Neural progenitor cell (in vitro differentiated cells): Measurements from ENCODE around the gene SEPSECS.

Source experiments
- EZH2 ChIP-seq: fragments of 200-600 bp; sonication (generic); IDR thresholded peaks from 2 replicates; pipeline ENCODE4 v1.6.1; 2017; ENCODE audit warnings: antibody characterized with exemption, mild to moderate bottlenecking, moderate library complexity
- TF ChIP-seq, protein P1 (sequence below): fragments of 200-600 bp; sonication (generic); IDR thresholded peaks from 2 replicates; pipeline ENCODE4 v1.5.1; 2017; ENCODE audit warnings: antibody characterized with exemption, mild to moderate bottlenecking

DNA sequence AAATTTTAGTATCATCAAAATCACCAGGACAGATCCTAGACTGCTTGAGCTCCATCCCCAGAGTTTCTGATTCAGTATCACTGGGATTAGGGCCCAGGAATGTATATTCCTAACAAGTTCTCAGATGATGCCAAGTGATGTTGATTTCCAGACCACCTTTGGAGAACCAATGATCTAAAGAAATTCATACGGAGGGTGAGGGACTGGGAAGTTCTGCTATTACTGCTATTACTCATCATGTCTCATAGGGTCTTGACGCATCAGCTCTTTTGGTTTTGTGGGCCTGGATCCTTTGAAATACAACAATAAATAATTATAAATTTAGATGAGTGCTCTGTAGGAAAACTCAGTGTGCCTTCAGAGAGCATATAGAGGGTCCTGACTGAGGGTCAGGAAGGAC, 69.7 kb downstream of the SEPSECS start:
- no peak for TF ChIP-seq EZH2
- TF ChIP-seq, protein P1, sequence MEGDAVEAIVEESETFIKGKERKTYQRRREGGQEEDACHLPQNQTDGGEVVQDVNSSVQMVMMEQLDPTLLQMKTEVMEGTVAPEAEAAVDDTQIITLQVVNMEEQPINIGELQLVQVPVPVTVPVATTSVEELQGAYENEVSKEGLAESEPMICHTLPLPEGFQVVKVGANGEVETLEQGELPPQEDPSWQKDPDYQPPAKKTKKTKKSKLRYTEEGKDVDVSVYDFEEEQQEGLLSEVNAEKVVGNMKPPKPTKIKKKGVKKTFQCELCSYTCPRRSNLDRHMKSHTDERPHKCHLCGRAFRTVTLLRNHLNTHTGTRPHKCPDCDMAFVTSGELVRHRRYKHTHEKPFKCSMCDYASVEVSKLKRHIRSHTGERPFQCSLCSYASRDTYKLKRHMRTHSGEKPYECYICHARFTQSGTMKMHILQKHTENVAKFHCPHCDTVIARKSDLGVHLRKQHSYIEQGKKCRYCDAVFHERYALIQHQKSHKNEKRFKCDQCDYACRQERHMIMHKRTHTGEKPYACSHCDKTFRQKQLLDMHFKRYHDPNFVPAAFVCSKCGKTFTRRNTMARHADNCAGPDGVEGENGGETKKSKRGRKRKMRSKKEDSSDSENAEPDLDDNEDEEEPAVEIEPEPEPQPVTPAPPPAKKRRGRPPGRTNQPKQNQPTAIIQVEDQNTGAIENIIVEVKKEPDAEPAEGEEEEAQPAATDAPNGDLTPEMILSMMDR = no peak
